Liver (tissue), 9 donors: ENCODE data around the gene PTK6. TPM values are rescaled to one million over a fixed set of nuclear protein-coding genes. Genes with fewer than 3 reads are reported as not detected.

Experiments
- DNase-seq: peaks from one replicate; pipeline ENCODE4 v3.0.0-alpha.2; 2017; ENCODE audit warnings: low spot score
- H3K27ac ChIP-seq, 2 donors: one replicate each; pipeline ENCODE4 v1.7.0; 2013; ENCODE audit warnings: inconsistent platforms in 2 of 2, low read length in 2 of 2, control low read depth in 1 of 2, low read depth in 1 of 2, mild to moderate bottlenecking in 1 of 2
- H3K27me3 ChIP-seq, 4 donors: one replicate each; pipeline versions ENCODE4 v1.6.1 to v1.7.0; 2013; ENCODE audit warnings: low read length in 3 of 4, inconsistent platforms in 1 of 4, mild to moderate bottlenecking in 1 of 4, moderate library complexity in 1 of 4; ENCODE audit not compliant: control insufficient read depth in 4 of 4, insufficient read depth in 4 of 4
- H3K36me3 ChIP-seq, 4 donors: one replicate each; pipeline versions ENCODE4 v1.6.1 to v1.7.0; 2013; ENCODE audit warnings: low read length in 3 of 4, mild to moderate bottlenecking in 3 of 4, low read depth in 1 of 4, moderate library complexity in 1 of 4; ENCODE audit not compliant: control insufficient read depth in 4 of 4, insufficient read depth in 3 of 4
- H3K4me1 ChIP-seq, 4 donors: one replicate each; pipeline versions ENCODE4 v1.6.1 to v1.7.0; 2013; ENCODE audit warnings: low read length in 3 of 4, mild to moderate bottlenecking in 3 of 4, moderate library complexity in 1 of 4; ENCODE audit not compliant: control insufficient read depth in 4 of 4, insufficient read depth in 4 of 4
- H3K4me3 ChIP-seq, 3 donors: one replicate each; pipeline versions ENCODE4 v1.6.1 to v1.7.0; 2013; ENCODE audit warnings: low read length in 3 of 3, control low read depth in 1 of 3, low read depth in 1 of 3, mild to moderate bottlenecking in 1 of 3
- H3K9ac ChIP-seq, 2 donors: one replicate each; pipeline ENCODE4 v1.7.0; 2013; ENCODE audit warnings: low read length in 2 of 2, mild to moderate bottlenecking in 2 of 2, moderate library complexity in 2 of 2, control low read depth in 1 of 2, low read depth in 1 of 2
- H3K9me3 ChIP-seq, 4 donors: one replicate each; pipeline versions ENCODE4 v1.6.1 to v1.7.0; 2013; ENCODE audit warnings: low read length in 3 of 4; ENCODE audit not compliant: control insufficient read depth in 4 of 4
- ATF3 ChIP-seq: IDR thresholded peaks from 2 replicates; pipeline ENCODE4 v1.6.1; 2016; ENCODE audit warnings: antibody characterized with exemption
- CTCF ChIP-seq: fragments of 150-350 bp; IDR thresholded peaks from 2 replicates; pipeline ENCODE4 v1.5.1; 2017; ENCODE audit warnings: improper control_type of control experiment, low read depth, low read length; ENCODE audit not compliant: missing input control
- FOXA1 ChIP-seq: IDR thresholded peaks from 2 replicates; pipeline ENCODE4 v1.6.1; 2016; ENCODE audit warnings: antibody characterized with exemption
- GABPA ChIP-seq, 2 donors: IDR thresholded peaks in 1 of 2; conservative IDR thresholded peaks in 1 of 2; 2 replicates each; pipeline ENCODE4 v1.6.1; 2016; ENCODE audit warnings: antibody characterized with exemption in 2 of 2, mild to moderate bottlenecking in 1 of 2, moderate library complexity in 1 of 2
- HNF4G ChIP-seq: IDR thresholded peaks from 2 replicates; pipeline ENCODE4 v1.6.1; 2016; ENCODE audit warnings: antibody characterized with exemption
- JUND ChIP-seq, 2 donors: IDR thresholded peaks; 2 replicates each; pipeline ENCODE4 v1.6.1; 2016; ENCODE audit warnings: antibody characterized with exemption in 2 of 2
- MAX ChIP-seq: IDR thresholded peaks from 2 replicates; pipeline ENCODE4 v1.6.1; 2016; ENCODE audit warnings: antibody characterized with exemption
- NR2F2 ChIP-seq: IDR thresholded peaks from 2 replicates; pipeline ENCODE4 v1.6.1; 2016; ENCODE audit warnings: antibody characterized with exemption
- RAD21 ChIP-seq, 2 donors: IDR thresholded peaks; 2 replicates each; pipeline ENCODE4 v1.6.1; 2016; ENCODE audit warnings: antibody characterized with exemption in 2 of 2, mild to moderate bottlenecking in 2 of 2
- RXRA ChIP-seq, 2 donors: IDR thresholded peaks; 2 replicates each; pipeline ENCODE4 v1.6.1; 2017 to 2018; ENCODE audit warnings: antibody characterized with exemption in 2 of 2, mild to moderate bottlenecking in 1 of 2
- SP1 ChIP-seq: IDR thresholded peaks from 2 replicates; pipeline ENCODE4 v1.6.1; 2018; ENCODE audit warnings: antibody characterized with exemption, mild to moderate bottlenecking
- TAF1 ChIP-seq: conservative IDR thresholded peaks from 2 replicates; pipeline ENCODE4 v1.6.1; 2016; ENCODE audit warnings: antibody characterized with exemption, mild to moderate bottlenecking
- YY1 ChIP-seq: IDR thresholded peaks from 2 replicates; pipeline ENCODE4 v1.6.1; 2016; ENCODE audit warnings: antibody characterized with exemption, mild to moderate bottlenecking
- ZBTB33 ChIP-seq: IDR thresholded peaks from 2 replicates; pipeline ENCODE4 v1.6.1; 2016; ENCODE audit warnings: antibody characterized with exemption
- WGBS: extraction: QIAGEN DNeasy Blood & Tissue Kit; methylation state at CpG from one replicate; pipeline ENCODE4 v1.1.7; 2013; 5-methylcytosine and 5-hydroxymethylcytosine counted together
- polyA plus RNA-seq, 2 donors: library from polyadenylated mRNA; stranded (reverse) in 1 of 2; unstranded in 1 of 2; fragments of 200-250 nt in 1 of 2; fragments of >200 nt in 1 of 2; fragmentation: Nextera tagmentation in 1 of 2; extraction: Ambion mirVana in 1 of 2; gene quantifications; one replicate each; pipeline versions ENCODE4 v1.2.1 to v1.2.3, GENCODE V29; 2013 to 2015
- total RNA-seq, 2 donors: library from RNA; depleted of rRNA; stranded (reverse); fragments of >200 nt; gene quantifications; one replicate each; pipeline ENCODE4 v1.2.3, GENCODE V29; 2014
- TF ChIP-seq, protein P1 (sequence below): IDR thresholded peaks from 2 replicates; pipeline ENCODE4 v1.6.1; 2016; ENCODE audit warnings: antibody characterized with exemption, mild to moderate bottlenecking
- donor health status: healthy.
- donor health status: healthy.
- donor health status: healthy.
- donor health status: healthy.
- donor health status: healthy.

Gene PTK6
- total and polyA plus RNA-seq, 4 donors: 0.05 to 1.2 (median 0.23) TPM

GRCh38 chr20:63498960-63499337 is 38.2 kb downstream of the PTK6 start, which contains the start of gene EEF1A2:
Gene EEF1A2, minus strand, starts transcription at chr20:63499083. Its CDS starts 1,320 bp downstream, at chr20:63497763.
- H3K4me1 ChIP-seq: peaks cover 3 to 15% (median 7%) of the 10 kb centered on the region in 4 donors
- no peak within 1 kb of the TSS for H3K9ac ChIP-seq
- DNase-seq: no peak
- TF ChIP-seq, protein P1, sequence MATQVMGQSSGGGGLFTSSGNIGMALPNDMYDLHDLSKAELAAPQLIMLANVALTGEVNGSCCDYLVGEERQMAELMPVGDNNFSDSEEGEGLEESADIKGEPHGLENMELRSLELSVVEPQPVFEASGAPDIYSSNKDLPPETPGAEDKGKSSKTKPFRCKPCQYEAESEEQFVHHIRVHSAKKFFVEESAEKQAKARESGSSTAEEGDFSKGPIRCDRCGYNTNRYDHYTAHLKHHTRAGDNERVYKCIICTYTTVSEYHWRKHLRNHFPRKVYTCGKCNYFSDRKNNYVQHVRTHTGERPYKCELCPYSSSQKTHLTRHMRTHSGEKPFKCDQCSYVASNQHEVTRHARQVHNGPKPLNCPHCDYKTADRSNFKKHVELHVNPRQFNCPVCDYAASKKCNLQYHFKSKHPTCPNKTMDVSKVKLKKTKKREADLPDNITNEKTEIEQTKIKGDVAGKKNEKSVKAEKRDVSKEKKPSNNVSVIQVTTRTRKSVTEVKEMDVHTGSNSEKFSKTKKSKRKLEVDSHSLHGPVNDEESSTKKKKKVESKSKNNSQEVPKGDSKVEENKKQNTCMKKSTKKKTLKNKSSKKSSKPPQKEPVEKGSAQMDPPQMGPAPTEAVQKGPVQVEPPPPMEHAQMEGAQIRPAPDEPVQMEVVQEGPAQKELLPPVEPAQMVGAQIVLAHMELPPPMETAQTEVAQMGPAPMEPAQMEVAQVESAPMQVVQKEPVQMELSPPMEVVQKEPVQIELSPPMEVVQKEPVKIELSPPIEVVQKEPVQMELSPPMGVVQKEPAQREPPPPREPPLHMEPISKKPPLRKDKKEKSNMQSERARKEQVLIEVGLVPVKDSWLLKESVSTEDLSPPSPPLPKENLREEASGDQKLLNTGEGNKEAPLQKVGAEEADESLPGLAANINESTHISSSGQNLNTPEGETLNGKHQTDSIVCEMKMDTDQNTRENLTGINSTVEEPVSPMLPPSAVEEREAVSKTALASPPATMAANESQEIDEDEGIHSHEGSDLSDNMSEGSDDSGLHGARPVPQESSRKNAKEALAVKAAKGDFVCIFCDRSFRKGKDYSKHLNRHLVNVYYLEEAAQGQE: no peak
- TF ChIP-seq FOXA1: no peak
- TF ChIP-seq TAF1: no peak
- no peak for TF ChIP-seq RXRA (IDR thresholded peaks at IDR 0.05)
- TF ChIP-seq CTCF: no peak
- TF ChIP-seq GABPA (IDR thresholded peaks at IDR 0.05 in 1 of 2, conservative IDR thresholded peaks at IDR 0.05 in 1 of 2): no peak
- no peak for TF ChIP-seq NR2F2
- TF ChIP-seq RAD21 (IDR thresholded peaks at IDR 0.05): no peak
- no peak for TF ChIP-seq SP1
- TF ChIP-seq ATF3: no peak
- no peak for TF ChIP-seq MAX
- TF ChIP-seq YY1: no peak
- peaks cover 0 to 9% (median under 1%) of the 10 kb centered on the region in 4 donors for H3K27me3 ChIP-seq
- H3K9me3 ChIP-seq: no peaks in the 10 kb centered on the region
- H3K4me3 ChIP-seq: peak within 1 kb of the TSS in 1 of 3 donors; percentile 45
- no peak within 1 kb of the TSS for H3K27ac ChIP-seq
- WGBS: 2% methylated on average over 58 of the region's 58 CpGs
- no peaks in the 10 kb centered on the region for H3K36me3 ChIP-seq

DNA sequence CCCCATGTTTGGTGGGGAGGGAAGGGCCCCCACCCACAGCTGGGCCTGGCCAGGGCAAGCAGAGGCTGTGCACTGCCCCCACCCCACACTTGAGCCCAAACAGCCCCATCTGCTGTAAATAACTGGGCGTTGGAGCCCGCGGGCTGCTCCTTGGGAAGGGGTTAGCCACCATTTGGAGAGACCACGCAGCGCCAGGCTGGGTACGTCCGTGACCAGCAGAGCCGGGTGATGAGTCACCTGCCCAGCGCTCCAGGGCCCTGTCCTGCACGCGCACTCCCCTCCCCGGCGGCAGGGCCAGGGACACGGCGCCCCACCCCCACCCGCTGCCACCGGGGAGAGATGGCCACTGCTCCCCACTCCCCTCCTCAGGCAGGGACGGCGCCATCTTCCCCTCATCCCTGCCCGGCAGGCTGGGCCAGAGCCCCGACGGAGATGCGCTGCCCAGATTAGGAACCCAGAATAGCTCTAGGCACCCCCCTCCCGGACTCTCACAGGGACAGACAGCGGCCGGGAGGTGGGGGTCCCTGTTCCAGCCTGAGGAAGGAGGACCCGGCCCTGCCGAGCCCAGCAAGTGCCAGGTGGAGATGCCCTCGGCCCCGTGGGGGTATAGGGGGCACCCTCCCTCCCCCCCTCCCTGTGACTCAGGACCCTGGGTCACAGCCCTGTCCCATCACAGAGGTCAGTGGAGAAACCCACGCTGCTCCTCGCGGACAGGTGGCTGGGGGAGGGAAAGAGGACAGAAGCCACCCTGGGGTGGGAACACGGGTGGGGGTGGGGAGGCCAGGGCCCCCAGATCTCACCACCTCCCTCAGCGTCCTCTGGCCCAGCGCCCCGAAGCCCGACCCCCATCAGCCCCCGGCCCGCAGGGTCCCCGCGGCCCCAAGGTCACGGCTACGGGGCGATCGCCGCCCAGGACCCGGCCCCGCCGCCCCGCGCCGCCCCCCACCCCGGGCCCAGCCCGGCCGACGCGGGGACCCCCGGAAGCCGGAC is 38.9 kb downstream of the PTK6 start:
- WGBS: 7% methylated on average over 60 of the region's 60 CpGs
- Histone ChIP-seq H3K27ac (no peak overlapping the region), H3K9ac (no peak overlapping the region), H3K9me3 (no peaks in the 10 kb centered on the region), H3K4me3 (peak overlapping the region in 1 of 3 donors; percentile 45), H3K36me3 (no peaks in the 10 kb centered on the region), H3K4me1 (peaks cover 3 to 15% (median 7%) of the 10 kb centered on the region in 4 donors), H3K27me3 (peaks cover 0 to 9% (median under 1%) of the 10 kb centered on the region in 4 donors)
- DNase-seq: no peak
- TF ChIP-seq ATF3 (no peak), ZBTB33 (no peak), JUND (IDR thresholded peaks at IDR 0.05) (no peak), RAD21 (IDR thresholded peaks at IDR 0.05) (no peak), GABPA (IDR thresholded peaks at IDR 0.05 in 1 of 2, conservative IDR thresholded peaks at IDR 0.05 in 1 of 2) (no peak), NR2F2 (no peak), MAX (no peak), RXRA (IDR thresholded peaks at IDR 0.05) (no peak), HNF4G (no peak), CTCF (no peak), YY1 (no peak), FOXA1 (no peak)
